GM19467 (cell line): ENCODE measurements around the gene PPFIBP2.

ENCODE experiments used
- ATAC-seq: cut with Tn5 transposase; IDR thresholded peaks from one replicate; pipeline ENCODE4 v1.9.1; 2021; ENCODE audit warnings: mild to moderate bottlenecking, moderate library complexity; ENCODE audit not compliant: unreplicated experiment

Gene PPFIBP2

DNA sequence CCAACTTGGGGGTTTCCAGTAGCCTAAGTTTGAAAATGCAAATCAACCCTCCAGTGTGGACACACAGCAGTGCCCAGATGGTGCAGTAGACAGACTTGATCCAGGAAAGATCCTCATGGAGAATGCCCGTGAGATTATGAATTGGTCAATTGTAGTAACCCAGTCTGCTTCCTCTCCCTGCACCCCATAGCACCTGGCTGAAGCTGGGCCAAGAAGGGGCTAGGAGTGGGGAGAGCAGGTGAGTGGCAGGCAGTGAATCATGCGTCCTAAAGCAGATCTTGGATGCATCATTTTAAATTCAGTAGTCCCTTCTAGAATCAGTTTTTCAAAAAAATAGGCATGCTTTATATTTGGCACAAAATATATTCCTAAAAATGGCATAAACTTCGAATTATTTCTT, 107.3 kb downstream of the PPFIBP2 start:
- no peak for ATAC-seq

DNA sequence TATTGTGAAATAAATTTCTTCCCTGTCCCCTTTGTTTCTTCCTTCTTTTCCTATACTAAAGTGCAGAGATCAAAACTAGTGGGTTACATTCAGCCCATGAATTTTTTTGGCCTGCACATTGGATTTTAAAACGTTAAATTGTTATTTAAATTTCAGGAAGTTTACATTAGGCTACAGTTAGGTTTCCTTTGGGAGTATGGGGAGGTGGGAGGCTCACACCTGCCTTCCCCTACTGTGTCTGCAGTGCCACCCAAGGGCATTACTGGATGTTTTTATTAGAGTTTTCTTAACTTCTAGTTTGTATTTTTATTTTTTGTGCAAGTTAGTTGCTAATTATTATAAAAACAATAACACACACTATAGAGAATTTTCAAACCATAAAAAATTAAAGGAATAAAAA, 107.8 kb downstream of the PPFIBP2 start:
- ATAC-seq: no peak

DNA sequence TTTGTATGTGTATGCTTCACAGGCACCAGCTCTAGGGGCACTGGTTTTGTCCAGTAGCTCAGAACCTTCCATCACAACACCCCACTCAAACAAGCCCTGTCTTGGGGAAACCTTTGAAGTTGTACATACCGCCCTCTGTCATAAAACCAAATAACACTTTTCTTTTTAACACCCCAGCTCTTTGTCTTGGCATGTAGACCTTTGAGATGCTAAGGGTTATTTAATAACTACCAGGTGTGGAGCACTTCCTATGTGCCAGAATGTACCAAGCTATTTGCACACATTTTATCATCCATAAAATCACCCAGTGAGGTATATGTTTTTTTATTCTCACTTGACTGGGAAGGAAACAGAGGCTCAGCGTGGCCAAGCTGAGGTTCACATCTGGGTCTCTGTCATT, 108.9 kb downstream of the PPFIBP2 start:
- no peak for ATAC-seq

DNA sequence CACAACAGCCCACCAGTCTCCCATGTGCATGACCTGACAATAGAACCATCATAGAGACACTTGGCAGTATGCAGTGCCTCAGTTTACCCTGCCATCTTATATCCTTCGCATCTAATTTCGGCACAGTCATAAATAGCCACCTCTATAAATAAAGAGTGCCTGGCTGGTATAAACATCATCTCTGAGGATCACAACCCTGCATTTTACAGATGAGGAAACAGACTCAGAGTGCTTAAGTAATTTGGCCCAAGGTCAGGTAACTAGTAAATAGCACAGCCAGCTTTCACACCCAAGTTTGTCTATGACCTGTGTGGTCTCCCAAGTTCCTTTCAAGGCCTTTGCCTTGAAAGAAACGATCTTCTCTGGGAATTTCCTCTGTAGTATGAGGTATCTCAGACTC, 114.9 kb downstream of the PPFIBP2 start:
- no peak for ATAC-seq

DNA sequence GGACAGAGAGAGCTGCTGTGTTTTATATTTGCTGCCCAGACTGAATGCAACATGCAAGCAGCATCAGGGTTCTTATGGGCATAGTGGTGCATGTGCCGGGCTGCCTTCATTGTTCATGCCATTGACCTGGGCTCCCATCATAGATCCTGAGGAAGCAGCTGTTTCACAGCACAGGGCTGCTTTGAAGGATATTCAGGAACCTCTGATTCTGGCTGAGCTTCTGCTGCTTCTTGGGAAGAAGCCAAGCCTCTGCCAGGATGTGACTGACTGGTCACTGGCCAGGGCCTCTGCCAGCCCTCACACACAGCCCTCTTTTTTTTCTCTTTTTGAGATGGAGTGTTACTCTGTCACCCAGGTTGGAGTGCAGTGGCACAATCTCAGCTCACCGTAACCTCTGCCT, 116.2 kb downstream of the PPFIBP2 start:
- no peak for ATAC-seq

DNA sequence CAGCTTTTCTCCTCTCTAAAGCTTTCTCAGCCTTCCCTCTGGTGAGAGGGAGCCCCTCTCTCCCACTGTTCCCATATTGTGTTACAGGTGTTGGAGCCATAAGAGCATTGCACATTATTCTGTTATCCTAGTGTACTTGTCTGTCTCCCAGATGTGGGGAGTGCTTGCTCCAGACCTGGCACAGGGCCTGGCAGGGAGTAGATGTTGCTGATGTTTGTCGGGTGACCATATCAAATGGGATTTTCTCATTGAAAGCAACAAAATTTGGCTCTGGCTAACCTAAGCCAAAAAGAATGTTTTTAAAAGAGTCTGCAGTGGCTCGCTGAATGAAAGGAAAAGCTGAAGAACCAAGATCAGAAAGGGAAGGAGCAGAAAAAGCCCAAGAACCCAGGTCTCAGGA, 118.4 kb downstream of the PPFIBP2 start:
- no peak for ATAC-seq

DNA sequence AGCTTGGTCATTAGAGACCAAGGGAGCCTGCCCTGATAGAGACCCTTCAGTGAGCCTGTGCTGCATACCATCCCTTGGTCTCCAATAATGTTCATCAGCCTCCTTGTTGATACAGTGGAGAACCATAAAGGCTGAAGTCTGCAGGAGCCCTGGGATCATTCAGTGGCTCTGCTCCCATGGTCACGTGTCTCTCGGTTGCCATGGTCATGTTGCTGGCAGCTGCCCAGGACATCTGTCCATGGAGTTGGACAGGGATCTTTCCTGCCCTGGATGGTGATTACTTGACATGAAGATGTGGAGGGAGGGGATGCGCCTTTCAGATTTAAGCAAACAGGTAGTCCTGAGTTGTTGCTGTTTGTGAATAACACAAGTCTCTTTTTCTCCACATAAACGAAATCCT, 121.3 kb downstream of the PPFIBP2 start:
- ATAC-seq: no peak

DNA sequence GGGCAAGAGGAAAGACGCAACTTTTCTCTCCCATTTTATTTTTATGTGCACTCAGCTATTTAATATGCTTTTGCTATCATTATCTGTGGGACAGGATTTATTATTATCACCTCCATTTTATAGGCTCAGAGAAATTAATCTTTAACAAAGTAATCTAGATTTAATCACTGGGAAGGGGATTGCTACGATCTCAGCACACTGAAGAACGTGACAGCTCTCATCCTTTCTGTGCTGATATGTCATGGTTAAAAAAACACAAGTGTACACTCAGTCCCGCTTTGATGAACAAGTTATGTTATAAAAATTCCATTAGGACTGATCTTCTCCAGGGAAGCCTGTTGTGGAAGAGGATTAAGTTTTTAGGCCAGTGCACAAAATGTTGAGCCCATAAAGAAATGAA, 121.9 kb downstream of the PPFIBP2 start:
- ATAC-seq: no peak

DNA sequence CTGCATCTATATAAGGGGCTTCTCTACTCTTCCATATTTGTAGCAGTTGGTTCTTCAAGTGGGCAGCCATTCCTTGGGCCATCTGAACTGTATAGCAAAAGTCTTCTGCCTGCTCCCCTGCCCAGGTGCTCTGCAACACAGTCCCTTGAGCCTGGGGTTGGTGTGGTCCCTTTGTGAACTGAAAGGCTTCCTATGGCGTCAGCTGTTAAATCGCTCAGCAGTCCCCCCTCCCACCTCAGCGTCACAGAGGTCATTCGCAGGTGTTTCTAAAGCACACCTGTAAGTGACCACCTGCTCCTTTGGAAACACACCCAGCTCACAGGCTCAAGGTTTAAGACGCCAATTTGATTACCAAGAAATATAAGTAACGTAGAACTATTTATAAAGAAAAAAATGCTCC, 122.6 kb downstream of the PPFIBP2 start:
- ATAC-seq: no peak

DNA sequence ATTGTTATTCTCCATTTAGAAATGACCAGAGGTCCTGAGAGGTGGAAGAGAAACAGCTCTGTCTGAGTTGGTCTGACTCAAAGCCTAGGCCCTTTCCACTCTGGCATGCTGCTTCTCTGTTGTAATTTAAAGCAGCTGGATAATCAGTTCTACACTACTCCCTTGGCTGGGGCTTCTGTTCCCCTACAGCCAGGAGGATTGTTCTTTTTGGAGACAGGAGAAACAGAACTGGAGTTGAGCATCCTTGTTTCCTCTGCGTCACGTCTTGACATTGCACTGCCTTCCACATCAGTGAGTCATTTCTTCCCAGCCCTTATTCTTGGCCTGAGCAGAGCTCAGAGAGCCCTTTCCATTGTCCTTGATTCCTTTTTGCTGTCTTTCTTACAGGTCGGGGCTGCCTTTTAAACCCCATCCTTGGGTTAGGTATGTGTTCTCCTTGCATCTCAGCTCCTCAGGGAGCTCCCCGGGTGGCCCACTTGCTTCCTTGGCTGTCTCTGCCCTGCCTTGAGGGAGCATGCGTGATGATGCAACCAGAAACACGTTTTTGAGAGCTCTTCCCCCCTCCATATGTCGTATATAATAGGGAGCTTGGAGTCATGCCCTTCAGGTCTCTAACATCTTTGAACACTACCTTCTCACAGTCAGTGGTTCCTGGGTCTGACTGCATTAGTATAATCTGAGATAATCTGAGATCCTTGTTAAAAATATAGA, 123.8 kb downstream of the PPFIBP2 start:
- ATAC-seq: no peak

DNA sequence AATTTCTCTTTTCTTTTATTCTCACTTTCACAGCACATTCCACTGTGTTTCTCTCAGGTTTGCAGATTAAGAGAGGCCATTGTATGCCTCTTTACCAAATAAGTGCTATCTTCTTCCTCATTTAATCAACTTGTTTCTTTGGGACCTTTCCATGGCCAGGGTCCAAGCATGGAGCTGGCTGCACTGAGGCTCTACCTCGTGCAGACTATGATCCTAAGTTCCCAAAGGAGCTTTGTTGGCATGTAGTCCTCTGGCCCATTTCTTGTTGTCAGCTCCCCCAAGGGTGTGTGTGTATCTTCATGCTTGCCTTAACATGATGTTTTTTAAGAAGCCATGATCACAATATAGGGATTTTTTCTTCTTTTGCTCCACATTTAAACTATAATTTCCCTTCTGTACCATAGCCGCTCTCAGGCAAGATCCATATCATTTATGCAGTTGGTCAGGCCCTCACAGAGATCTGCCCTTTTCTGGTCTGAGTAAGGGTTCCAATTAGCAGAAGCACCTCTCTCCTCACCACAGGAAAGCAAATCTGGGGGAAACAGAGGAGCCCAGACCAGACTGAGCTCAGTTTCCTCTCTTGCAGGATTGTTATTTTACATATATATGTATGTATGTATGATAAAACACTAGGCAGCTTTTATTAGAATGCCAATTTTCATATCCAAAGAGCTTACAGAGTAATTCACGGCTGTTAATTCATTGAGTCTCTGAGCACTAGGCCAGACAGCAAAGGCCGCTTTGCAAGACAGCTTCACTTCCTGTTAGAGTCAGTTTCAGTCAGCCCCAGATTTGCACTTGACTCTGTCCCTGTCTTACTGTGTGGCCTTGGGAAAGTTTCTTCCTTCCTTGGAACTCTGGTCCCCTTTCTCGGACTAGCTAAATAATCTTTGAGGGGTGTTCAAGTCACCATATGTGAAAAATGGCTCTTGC, 125.2 kb downstream of the PPFIBP2 start:
- ATAC-seq: peak; percentile 83

DNA sequence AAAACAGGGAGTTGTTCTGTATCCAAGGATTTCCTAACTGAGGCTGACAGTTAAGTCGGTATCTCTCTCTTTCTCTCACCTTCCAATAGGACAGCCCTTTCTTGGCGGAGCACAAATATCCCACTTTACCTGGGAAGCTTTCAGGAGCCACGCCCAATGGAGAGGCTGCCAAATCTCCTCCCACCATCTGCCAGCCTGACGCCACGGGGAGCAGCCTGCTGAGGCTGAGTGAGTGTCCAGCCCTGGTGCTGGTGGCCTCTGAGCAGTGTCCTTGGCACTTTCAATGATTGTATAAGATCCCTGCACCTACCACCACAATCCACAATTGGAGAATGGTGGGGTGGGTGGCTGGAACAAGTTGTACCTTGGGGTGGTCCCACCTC, 125.8 kb downstream of the PPFIBP2 start:
- ATAC-seq: no peak

DNA sequence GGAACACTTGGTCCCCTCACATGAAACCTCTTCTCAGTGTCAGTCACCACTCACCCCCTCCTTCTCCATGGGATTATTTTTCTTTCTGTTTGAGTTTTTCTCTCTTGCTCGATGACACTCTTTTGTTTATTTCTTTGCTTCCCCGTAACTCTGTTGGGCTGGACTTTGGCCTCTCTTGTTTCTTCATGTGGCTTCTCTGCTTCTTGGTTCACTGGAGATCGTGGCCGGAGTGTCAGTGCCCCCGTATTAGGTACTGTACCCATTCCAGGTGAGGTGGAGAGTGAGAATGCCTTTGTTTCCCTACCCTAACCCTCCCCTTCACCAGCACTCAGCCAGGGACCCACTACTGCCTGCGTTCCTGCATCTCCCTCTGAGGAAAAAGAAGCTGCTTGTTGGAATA, 127.0 kb downstream of the PPFIBP2 start:
- ATAC-seq: no peak

DNA sequence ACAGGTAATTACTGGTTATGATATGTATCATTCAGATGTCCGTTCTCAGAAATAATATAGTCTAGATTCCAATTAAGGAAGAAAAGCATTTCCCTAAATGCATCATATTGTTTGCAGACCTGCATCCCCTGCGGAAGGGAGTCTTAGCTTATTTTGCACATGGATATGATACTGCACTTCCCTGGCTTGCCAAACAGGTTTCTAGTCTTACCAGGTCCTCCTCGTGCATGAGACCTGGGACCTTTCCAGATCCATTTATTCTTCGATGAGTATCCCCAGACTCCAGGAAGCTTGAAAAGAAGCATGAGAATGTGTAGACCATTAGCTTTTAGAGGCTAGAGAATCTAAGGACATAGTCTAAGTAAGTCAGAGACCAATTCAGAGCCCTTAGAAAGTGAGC, 128.9 kb downstream of the PPFIBP2 start:
- ATAC-seq: no peak

DNA sequence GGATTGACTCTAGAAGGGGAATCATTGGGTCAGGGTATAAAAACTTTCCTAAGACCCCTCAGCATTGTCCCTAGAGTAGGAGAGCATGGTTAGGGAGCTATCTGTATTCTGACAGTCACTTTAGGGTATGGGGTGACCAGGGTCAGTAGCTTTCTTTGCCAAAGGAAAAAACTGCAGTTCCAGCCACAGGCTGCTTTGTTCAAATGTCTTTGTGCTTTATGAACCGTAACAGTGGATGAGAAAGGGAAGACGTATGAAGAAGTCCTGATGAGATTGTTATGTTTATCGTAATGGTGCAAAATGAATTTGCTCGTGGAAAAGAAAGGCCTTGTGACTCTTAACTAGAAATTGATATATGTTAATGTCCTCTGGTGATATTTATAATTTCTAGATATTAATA, 129.5 kb downstream of the PPFIBP2 start:
- no peak for ATAC-seq

DNA sequence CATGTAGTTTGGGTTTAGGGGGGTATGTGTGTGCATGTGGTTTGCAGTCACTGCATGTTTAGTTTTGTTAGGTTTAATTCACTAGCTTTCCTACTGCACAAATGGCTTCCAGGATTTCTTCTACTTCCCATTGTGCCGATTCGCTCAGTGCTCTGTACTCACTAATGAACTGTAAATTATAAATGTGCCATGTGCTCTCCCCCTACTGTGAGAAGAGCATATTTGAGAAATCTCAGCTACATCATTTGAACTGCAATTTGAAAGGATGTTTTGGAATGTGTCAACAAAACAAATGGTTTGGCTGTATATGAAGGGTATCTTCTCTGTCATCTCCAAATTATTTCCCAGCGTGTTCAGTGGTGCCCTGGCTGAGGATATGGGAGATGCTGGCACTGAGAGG, 131.4 kb downstream of the PPFIBP2 start:
- no peak for ATAC-seq

DNA sequence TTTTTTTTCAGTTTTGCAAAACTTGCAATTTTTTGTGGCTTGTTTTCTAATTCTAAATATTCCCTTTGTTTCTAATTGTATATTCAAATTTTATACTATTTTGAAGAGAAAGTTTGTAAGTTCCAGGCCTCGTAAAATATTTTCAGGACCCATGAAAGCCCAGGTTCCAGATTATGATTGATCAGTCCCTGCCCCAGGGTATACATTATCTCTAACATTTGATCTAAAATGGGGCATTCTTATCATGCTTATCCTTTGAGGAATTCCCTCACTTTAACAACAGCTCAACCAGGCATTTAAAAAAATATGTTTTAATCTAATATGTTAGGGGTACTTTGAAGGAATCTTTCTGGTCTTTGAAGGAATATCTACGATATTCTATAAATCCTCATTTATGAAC, 133.1 kb downstream of the PPFIBP2 start:
- ATAC-seq: no peak

DNA sequence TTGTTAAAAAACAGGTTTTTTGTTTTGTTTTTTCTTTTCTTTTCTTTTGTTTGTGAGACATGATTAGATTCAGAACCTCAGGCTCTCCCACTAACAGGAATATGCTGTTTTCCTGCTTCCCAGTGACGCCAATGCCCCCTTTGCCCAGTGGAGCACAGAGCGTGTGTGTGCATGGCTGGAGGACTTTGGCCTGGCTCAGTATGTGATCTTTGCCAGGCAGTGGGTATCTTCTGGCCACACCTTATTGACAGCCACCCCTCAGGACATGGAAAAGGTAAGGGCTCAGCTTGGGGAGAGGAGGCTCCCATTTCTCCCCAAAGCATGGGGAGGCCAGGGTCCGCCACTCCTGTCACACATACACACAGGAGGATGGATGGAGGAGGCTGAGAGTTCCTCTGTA, 134.5 kb downstream of the PPFIBP2 start:
- ATAC-seq: no peak

DNA sequence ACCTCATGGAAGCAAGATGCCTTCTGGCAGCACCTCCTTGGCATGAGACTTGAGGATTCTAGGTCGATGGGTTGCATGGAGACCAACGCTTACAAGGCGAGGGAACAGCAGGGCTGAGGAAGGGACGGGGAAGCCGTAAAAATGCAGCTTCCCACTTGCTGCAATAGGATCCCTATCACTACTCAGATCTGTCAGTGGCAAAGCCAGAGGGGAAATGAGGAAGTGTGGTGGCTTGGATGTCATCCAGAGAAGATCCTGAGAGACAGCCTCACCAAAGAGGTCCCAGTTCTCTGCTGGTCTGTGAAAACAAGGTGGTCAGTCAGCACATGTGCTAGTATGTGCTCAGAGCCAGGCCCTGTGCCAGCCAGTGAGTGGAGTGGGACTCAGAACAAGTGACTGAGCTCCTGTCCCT, 137.3 kb downstream of the PPFIBP2 start:
- ATAC-seq: no peak

DNA sequence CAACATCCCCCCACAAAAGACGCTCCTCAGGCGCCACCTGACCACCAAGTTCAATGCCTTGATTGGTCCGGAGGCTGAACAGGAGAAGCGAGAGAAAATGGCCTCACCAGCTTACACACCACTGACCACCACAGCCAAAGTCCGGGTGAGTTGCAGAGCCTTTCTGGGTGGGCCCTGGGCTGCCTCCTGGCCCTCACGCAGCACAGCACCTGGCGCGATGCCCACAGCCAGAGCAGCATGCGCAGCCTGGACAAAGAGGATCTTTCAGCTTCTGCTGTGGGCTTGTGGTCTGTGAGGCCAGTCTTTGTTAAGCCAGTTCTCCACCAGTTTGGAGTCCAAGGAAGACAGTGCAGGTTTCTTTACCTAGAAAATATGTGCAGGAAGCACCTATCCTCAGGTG, 137.9 kb downstream of the PPFIBP2 start:
- no peak for ATAC-seq

DNA sequence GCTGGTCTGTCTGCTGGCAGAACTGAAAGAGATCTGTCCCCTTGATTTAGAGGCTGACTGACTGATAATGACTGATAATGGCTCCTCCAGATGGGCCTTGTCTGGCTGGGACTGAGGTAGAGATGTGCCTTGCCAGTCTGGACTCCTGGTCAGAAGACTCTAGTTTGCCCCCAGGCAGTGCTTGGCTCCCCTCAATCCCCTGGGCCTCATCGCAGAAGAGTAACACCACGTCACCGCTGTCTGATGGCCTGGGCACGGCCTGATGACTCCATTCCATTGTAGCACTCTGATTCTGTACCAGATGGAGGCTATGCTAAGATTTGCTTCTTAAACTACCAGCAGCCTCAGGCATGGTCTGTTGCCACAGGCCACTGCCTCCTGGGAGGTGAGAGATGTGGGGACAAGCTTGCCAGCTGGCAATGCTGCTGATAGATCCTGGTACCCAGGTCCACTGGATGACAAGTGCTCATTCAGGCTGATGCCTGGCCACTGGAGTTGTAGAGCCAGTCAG, 140.5 kb downstream of the PPFIBP2 start:
- no peak for ATAC-seq
